ENCODE measurements around the gene AARSD1.
"Not testable (repeated sequence)": the region's sequence is repeated elsewhere in the genome, so short reads cannot be mapped to it uniquely, and the experiment has no call there.

AARSD1 gene

GRCh38 chr17:42997390-42997983, 33.2 kb upstream of the AARSD1 start:
- H3K4me3 ChIP-seq (ENCODE audit: low read length): peak overlapping the region; percentile 71
- H3K9me3 ChIP-seq (ENCODE audit: insufficient read depth, low read depth, low read length): no peaks in the 10 kb centered on the region
- peaks cover 3% of the 10 kb centered on the region; the same call in 1 of the 2 replicates for H3K4me1 ChIP-seq (ENCODE audit: insufficient read depth, low read length)
- H3K36me3 ChIP-seq (ENCODE audit: insufficient read depth, low read depth, low read length): peaks cover 57% of the 10 kb centered on the region
- H3K27me3 ChIP-seq (ENCODE audit: insufficient read depth, low read length): no peaks in the 10 kb centered on the region
- H3K9ac ChIP-seq (ENCODE audit: low read depth, low read length): peak overlapping the region; percentile 49; the same call in 1 of the 2 replicates
- no peak overlapping the region for H3K27ac ChIP-seq (ENCODE audit: low read length)

- not testable (repeated sequence) for H3K4me3 ChIP-seq (ENCODE audit: low read length); H3K9ac ChIP-seq (ENCODE audit: low read depth, low read length); H3K27me3 ChIP-seq (ENCODE audit: insufficient read depth, low read length); H3K4me1 ChIP-seq (ENCODE audit: insufficient read depth, low read length); H3K9me3 ChIP-seq (ENCODE audit: insufficient read depth, low read depth, low read length); H3K27ac ChIP-seq (ENCODE audit: low read length)
- H3K36me3 ChIP-seq (ENCODE audit: insufficient read depth, low read depth, low read length): peaks cover 52% of the 10 kb centered on the region
These were observed 29.7 kb upstream of the AARSD1 start for GRCh38 chr17:42993913-42994312.

- H3K9ac ChIP-seq (ENCODE audit: low read depth, low read length): no peak overlapping the region
- peaks cover 3% of the 10 kb centered on the region; the same call in 1 of the 2 replicates for H3K4me1 ChIP-seq (ENCODE audit: insufficient read depth, low read length)
- no peaks in the 10 kb centered on the region for H3K9me3 ChIP-seq (ENCODE audit: insufficient read depth, low read depth, low read length)
- no peak overlapping the region for H3K4me3 ChIP-seq (ENCODE audit: low read length)
- H3K36me3 ChIP-seq (ENCODE audit: insufficient read depth, low read depth, low read length): peaks cover 63% of the 10 kb centered on the region
- H3K27me3 ChIP-seq (ENCODE audit: insufficient read depth, low read length): no peaks in the 10 kb centered on the region
- H3K27ac ChIP-seq (ENCODE audit: low read length): no peak overlapping the region
These were observed 28.6 kb upstream of the AARSD1 start for GRCh38 chr17:42992872-42993271.

GRCh38 chr17:42991471-42991870, 27.2 kb upstream of the AARSD1 start:
- Histone ChIP-seq H3K36me3 (ENCODE audit: insufficient read depth, low read depth, low read length) (peaks cover 75% of the 10 kb centered on the region), H3K27me3 (ENCODE audit: insufficient read depth, low read length) (no peaks in the 10 kb centered on the region), H3K9me3 (ENCODE audit: insufficient read depth, low read depth, low read length) (no peaks in the 10 kb centered on the region), H3K4me1 (ENCODE audit: insufficient read depth, low read length) (no peaks in the 10 kb centered on the region), H3K9ac (ENCODE audit: low read depth, low read length) (no peak overlapping the region), H3K4me3 (ENCODE audit: low read length) (no peak overlapping the region), H3K27ac (ENCODE audit: low read length) (no peak overlapping the region)

GRCh38 chr17:42989726-42990652, 25.7 kb upstream of the AARSD1 start:
- Histone ChIP-seq H3K9me3 (ENCODE audit: insufficient read depth, low read depth, low read length) (no peaks in the 10 kb centered on the region), H3K27me3 (ENCODE audit: insufficient read depth, low read length) (no peaks in the 10 kb centered on the region), H3K4me3 (ENCODE audit: low read length) (no peak overlapping the region), H3K27ac (ENCODE audit: low read length) (no peak overlapping the region), H3K36me3 (ENCODE audit: insufficient read depth, low read depth, low read length) (peaks cover 85% of the 10 kb centered on the region), H3K4me1 (ENCODE audit: insufficient read depth, low read length) (no peaks in the 10 kb centered on the region), H3K9ac (ENCODE audit: low read depth, low read length) (no peak overlapping the region)

- H3K4me3 ChIP-seq (ENCODE audit: low read length): no peak overlapping the region
- H3K27me3 ChIP-seq (ENCODE audit: insufficient read depth, low read length): no peaks in the 10 kb centered on the region
- H3K9ac ChIP-seq (ENCODE audit: low read depth, low read length): no peak overlapping the region
- no peaks in the 10 kb centered on the region for H3K9me3 ChIP-seq (ENCODE audit: insufficient read depth, low read depth, low read length)
- peaks cover 81% of the 10 kb centered on the region for H3K36me3 ChIP-seq (ENCODE audit: insufficient read depth, low read depth, low read length)
- no peaks in the 10 kb centered on the region for H3K4me1 ChIP-seq (ENCODE audit: insufficient read depth, low read length)
- H3K27ac ChIP-seq (ENCODE audit: low read length): no peak overlapping the region
These were observed 24.9 kb upstream of the AARSD1 start for GRCh38 chr17:42989141-42989540.

GRCh38 chr17:42985225-42985624, 21.0 kb upstream of the AARSD1 start:
- Histone ChIP-seq H3K4me1 (ENCODE audit: insufficient read depth, low read length) (peaks cover 5% of the 10 kb centered on the region; the same call in 1 of the 2 replicates), H3K4me3 (ENCODE audit: low read length) (no peak overlapping the region)

GRCh38 chr17:42982266-42982665, 18.0 kb upstream of the AARSD1 start:
- no peaks in the 10 kb centered on the region for H3K27me3 ChIP-seq (ENCODE audit: insufficient read depth, low read length)
- H3K27ac ChIP-seq (ENCODE audit: low read length): no peak overlapping the region
- no peaks in the 10 kb centered on the region for H3K9me3 ChIP-seq (ENCODE audit: insufficient read depth, low read depth, low read length)
- H3K4me1 ChIP-seq (ENCODE audit: insufficient read depth, low read length): peaks cover 8% of the 10 kb centered on the region; the same call in 1 of the 2 replicates
- peaks cover 20% of the 10 kb centered on the region for H3K36me3 ChIP-seq (ENCODE audit: insufficient read depth, low read depth, low read length)
- H3K4me3 ChIP-seq (ENCODE audit: low read length): no peak overlapping the region
- no peak overlapping the region for H3K9ac ChIP-seq (ENCODE audit: low read depth, low read length)

More at GRCh38 chr17:42985225-42985624, 21.0 kb upstream of the AARSD1 start:
- H3K36me3 ChIP-seq (ENCODE audit: insufficient read depth, low read depth, low read length): peaks cover 50% of the 10 kb centered on the region
- no peaks in the 10 kb centered on the region for H3K9me3 ChIP-seq (ENCODE audit: insufficient read depth, low read depth, low read length)
- H3K27ac ChIP-seq (ENCODE audit: low read length): no peak overlapping the region
- no peak overlapping the region for H3K9ac ChIP-seq (ENCODE audit: low read depth, low read length)
- H3K27me3 ChIP-seq (ENCODE audit: insufficient read depth, low read length): no peaks in the 10 kb centered on the region

GRCh38 chr17:42980766-42981397, 16.6 kb upstream of the AARSD1 start:
- peak overlapping the region; percentile 90 for H3K9ac ChIP-seq (ENCODE audit: low read depth, low read length)
- H3K9me3 ChIP-seq (ENCODE audit: insufficient read depth, low read depth, low read length): no peaks in the 10 kb centered on the region
- peaks cover 13% of the 10 kb centered on the region for H3K36me3 ChIP-seq (ENCODE audit: insufficient read depth, low read depth, low read length)
- peaks cover 8% of the 10 kb centered on the region; the same call in 1 of the 2 replicates for H3K4me1 ChIP-seq (ENCODE audit: insufficient read depth, low read length)
- H3K27ac ChIP-seq (ENCODE audit: low read length): no peak overlapping the region
- no peaks in the 10 kb centered on the region for H3K27me3 ChIP-seq (ENCODE audit: insufficient read depth, low read length)
- peak overlapping the region; percentile 94 for H3K4me3 ChIP-seq (ENCODE audit: low read length)

GRCh38 chr17:42980274-42980765, 16.1 kb upstream of the AARSD1 start, which contains the start of gene RUNDC1:
TSS of gene RUNDC1 (plus strand) at chr17:42980565. CDS start at chr17:42980577, 12 bp downstream.
- peak within 1 kb of the TSS; percentile 94 for H3K4me3 ChIP-seq (ENCODE audit: low read length)
- H3K27ac ChIP-seq (ENCODE audit: low read length): peak within 1 kb of the TSS; percentile 57
- no peaks in the 10 kb centered on the region for H3K27me3 ChIP-seq (ENCODE audit: insufficient read depth, low read length)
- H3K36me3 ChIP-seq (ENCODE audit: insufficient read depth, low read depth, low read length): peaks cover 8% of the 10 kb centered on the region
- peaks cover 8% of the 10 kb centered on the region; the same call in 1 of the 2 replicates for H3K4me1 ChIP-seq (ENCODE audit: insufficient read depth, low read length)
- no peaks in the 10 kb centered on the region for H3K9me3 ChIP-seq (ENCODE audit: insufficient read depth, low read depth, low read length)
- H3K9ac ChIP-seq (ENCODE audit: low read depth, low read length): peak within 1 kb of the TSS; percentile 90

GRCh38 chr17:42979511-42980273, 15.4 kb upstream of the AARSD1 start, which contains the start of gene PTGES3L:
TSS of gene PTGES3L (minus strand) at chr17:42980080. CDS start at chr17:42980053, 27 bp downstream.
- H3K9me3 ChIP-seq (ENCODE audit: insufficient read depth, low read depth, low read length): no peaks in the 10 kb centered on the region

More at GRCh38 chr17:42979511-42980273, 15.4 kb upstream of the AARSD1 start, which contains the start of gene PTGES3L:
- Histone ChIP-seq H3K27ac (ENCODE audit: low read length) (peak within 1 kb of the TSS; percentile 57), H3K9ac (ENCODE audit: low read depth, low read length) (peak within 1 kb of the TSS; percentile 90; the same call in 1 of the 2 replicates), H3K4me3 (ENCODE audit: low read length) (peak within 1 kb of the TSS; percentile 94), H3K27me3 (ENCODE audit: insufficient read depth, low read length) (no peaks in the 10 kb centered on the region), H3K4me1 (ENCODE audit: insufficient read depth, low read length) (peaks cover 8% of the 10 kb centered on the region; the same call in 1 of the 2 replicates), H3K36me3 (ENCODE audit: insufficient read depth, low read depth, low read length) (0 out of 2 replicates have a peak, but pooled peaks cover 3% of the 10 kb centered on the region)
